Endothelial cell (in vitro differentiated cells): ENCODE data around the gene BRMS1. TPM values are rescaled to one million over a fixed set of nuclear protein-coding genes. Genes with fewer than 3 reads are reported as not detected.

Source experiments
- DNase-seq: peaks from one replicate; pipeline ENCODE4 v3.0.0; 2021; ENCODE audit warnings: low spot score
- H3K27ac Mint-ChIP-seq: one replicate; pipeline ENCODE4 v1.8.0; 2021; ENCODE audit warnings: mixed read lengths, inconsistent platforms; ENCODE audit not compliant: unreplicated experiment
- H3K27me3 Mint-ChIP-seq: one replicate; pipeline ENCODE4 v1.8.0; 2021; ENCODE audit warnings: mild to moderate bottlenecking, moderate library complexity, mixed read lengths, inconsistent platforms; ENCODE audit not compliant: unreplicated experiment
- H3K36me3 Mint-ChIP-seq: one replicate; pipeline ENCODE4 v1.8.0; 2021; ENCODE audit warnings: mild to moderate bottlenecking, low read depth, mixed read lengths, inconsistent platforms; ENCODE audit not compliant: unreplicated experiment
- H3K4me1 Mint-ChIP-seq: one replicate; pipeline ENCODE4 v1.8.0; 2021; ENCODE audit warnings: mild to moderate bottlenecking, mixed read lengths, inconsistent platforms; ENCODE audit not compliant: unreplicated experiment
- H3K4me3 Mint-ChIP-seq: one replicate; pipeline ENCODE4 v1.8.0; 2021; ENCODE audit warnings: mild to moderate bottlenecking, mixed read lengths, inconsistent platforms; ENCODE audit not compliant: unreplicated experiment
- H3K9me3 Mint-ChIP-seq: one replicate; pipeline ENCODE4 v1.8.0; 2021; ENCODE audit warnings: mixed read lengths, inconsistent platforms; ENCODE audit not compliant: unreplicated experiment
- CTCF ChIP-seq: fragments of 200-600 bp; sonication (generic); IDR thresholded peaks from one replicate; pipeline ENCODE4 v1.5.0; 2021; ENCODE audit warnings: antibody characterized with exemption; ENCODE audit not compliant: unreplicated experiment
- total RNA-seq: library from RNA; stranded (reverse); fragmentation: NEBNext Ultra II Directional; extraction: Animal tissue kit (Norgen Biotek cat#: 25700); gene quantifications from one replicate; pipeline ENCODE4 v1.2.1, GENCODE V29; 2021; ENCODE audit not compliant: unreplicated experiment

BRMS1 gene
- total RNA-seq, 1 donor from 2014 or later = 38.4 TPM

- Mint-ChIP-seq H3K9me3 (no peaks in the 10 kb centered on the region), H3K27me3 (peaks cover 16% of the 10 kb centered on the region), H3K4me3 (peak overlapping the region; percentile 70), H3K27ac (no peak overlapping the region), H3K36me3 (peaks cover 10% of the 10 kb centered on the region), H3K4me1 (peaks cover 8% of the 10 kb centered on the region)
- TF ChIP-seq CTCF = no peak
- no peak for DNase-seq
These were observed 24.4 kb upstream of the BRMS1 start for GRCh38 chr11:66369073-66369894.

GRCh38 chr11:66368484-66368883 is 23.6 kb upstream of the BRMS1 start:
- Mint-ChIP-seq H3K27me3 (peaks cover 18% of the 10 kb centered on the region), H3K36me3 (peaks cover 10% of the 10 kb centered on the region), H3K4me3 (no peak overlapping the region), H3K9me3 (no peaks in the 10 kb centered on the region), H3K4me1 (peaks cover 8% of the 10 kb centered on the region), H3K27ac (no peak overlapping the region)
- DNase-seq = no peak
- no peak for TF ChIP-seq CTCF

GRCh38 chr11:66367561-66368312 is 22.8 kb upstream of the BRMS1 start:
- no peak overlapping the region for H3K27ac Mint-ChIP-seq
- no peak for TF ChIP-seq CTCF
- H3K27me3 Mint-ChIP-seq = peaks cover 18% of the 10 kb centered on the region
- DNase-seq = no peak
- peak overlapping the region; percentile 10 for H3K4me3 Mint-ChIP-seq
- no peaks in the 10 kb centered on the region for H3K9me3 Mint-ChIP-seq
- H3K36me3 Mint-ChIP-seq = peaks cover 10% of the 10 kb centered on the region
- H3K4me1 Mint-ChIP-seq = peaks cover 8% of the 10 kb centered on the region

GRCh38 chr11:66366844-66367477 is 22.1 kb upstream of the BRMS1 start:
- H3K36me3 Mint-ChIP-seq = peaks cover 14% of the 10 kb centered on the region
- no peak overlapping the region for H3K27ac Mint-ChIP-seq
- H3K27me3 Mint-ChIP-seq = peaks cover 18% of the 10 kb centered on the region
- H3K4me1 Mint-ChIP-seq = peaks cover 8% of the 10 kb centered on the region
- no peak for TF ChIP-seq CTCF
- H3K9me3 Mint-ChIP-seq = no peaks in the 10 kb centered on the region
- H3K4me3 Mint-ChIP-seq = no peak overlapping the region
- no peak for DNase-seq
